Measurements from ENCODE around the gene ZDHHC9.

The ZDHHC9 gene

DNA sequence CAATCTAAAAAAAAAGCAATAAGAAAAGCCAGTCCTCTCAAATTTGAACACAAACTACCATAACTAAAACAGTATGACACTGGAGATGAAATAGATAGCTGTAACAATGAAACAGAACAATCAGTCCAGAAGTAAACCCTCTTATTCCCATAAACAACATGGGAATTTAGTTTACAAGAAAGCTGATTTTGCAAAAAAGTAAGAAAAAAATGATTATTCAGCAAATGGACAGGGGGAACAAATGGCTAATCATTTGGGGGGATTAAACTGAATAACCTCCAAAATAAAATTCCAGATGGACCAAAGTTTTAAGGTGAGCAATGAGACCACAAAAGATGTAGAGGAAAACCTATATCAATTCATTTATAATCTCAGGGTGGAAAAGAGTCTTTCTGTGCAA is 80.0 kb downstream of the ZDHHC9 start:
- no peak for DNase-seq (ENCODE audit: low spot score)

DNA sequence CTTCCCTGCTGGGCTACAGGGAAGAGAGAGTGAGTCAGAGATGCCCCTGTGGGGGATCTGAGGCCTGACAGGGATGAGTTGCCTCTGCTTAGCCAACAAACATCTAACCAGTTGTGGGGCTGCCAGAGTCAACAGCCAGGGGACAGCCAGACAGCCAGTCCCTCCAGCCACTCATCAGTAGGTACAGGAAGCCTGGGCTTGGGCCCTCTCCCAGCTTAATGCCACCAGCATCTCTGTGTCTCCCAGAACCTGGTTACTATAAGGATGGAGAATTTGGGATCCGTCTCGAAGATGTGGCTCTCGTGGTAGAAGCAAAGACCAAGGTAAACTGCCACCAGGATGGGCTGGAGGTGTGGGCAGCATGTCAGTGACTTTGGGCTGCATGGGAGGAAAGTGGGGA is 81.2 kb downstream of the ZDHHC9 start:
- no peak for DNase-seq (ENCODE audit: low spot score)

DNA sequence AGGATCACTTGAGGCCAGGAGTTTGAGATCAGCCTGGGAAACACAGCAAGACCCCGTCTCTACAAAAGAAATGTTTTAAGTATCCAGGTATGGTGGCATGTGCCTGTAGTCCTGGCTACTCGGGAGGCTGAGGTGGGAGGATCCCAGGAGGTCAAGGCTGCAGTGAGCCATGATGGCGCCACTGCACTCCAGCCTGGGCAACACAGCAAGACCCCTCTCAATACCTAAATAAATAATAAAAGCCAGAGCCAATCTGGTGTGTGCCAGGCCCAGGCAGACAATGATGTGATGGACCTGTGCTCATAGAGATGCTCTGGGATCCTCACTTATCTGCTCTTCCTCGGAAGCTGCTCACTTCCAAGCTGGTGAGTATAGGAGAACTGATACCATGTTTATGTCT is 82.1 kb downstream of the ZDHHC9 start:
- DNase-seq (ENCODE audit: low spot score), result no peak

DNA sequence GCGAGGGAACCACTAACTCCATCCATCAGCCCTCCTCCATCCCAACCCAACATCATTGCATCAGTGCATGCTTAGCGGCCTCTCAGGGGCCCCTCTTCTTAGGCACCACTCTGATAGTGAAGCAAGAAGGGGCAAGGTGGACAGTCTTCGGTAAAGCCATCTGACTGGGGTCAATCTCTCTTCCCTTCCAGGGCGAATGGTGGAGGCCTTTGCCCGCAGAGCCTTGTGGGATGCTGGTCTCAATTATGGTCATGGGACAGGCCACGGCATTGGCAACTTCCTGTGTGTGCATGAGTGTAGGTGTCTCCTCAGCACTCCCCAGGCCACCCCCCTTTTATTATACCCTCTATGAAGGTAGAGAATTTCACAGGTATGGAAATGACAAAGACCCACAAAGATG is 82.7 kb downstream of the ZDHHC9 start:
- DNase-seq (ENCODE audit: low spot score), result no peak

DNA sequence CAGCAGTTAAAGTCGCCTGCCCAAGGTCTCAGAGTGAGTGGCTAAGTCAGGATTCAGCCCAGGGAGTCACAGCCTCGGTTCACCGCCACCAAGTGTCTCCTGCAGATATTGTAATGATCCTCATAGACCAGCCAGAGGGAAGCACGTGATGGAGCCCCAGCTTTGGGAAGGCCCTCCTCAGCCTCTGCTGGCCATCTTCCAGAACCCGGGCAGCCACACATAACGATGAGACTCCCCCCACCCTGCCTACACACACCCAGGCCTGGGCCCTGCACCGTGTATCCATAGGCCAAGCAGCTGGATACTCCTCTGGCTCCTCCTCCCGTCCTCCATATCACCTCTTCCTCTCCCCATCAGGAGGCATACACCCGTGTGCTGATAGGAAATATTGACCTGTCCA is 83.5 kb downstream of the ZDHHC9 start:
- DNase-seq (ENCODE audit: low spot score), result no peak

DNA sequence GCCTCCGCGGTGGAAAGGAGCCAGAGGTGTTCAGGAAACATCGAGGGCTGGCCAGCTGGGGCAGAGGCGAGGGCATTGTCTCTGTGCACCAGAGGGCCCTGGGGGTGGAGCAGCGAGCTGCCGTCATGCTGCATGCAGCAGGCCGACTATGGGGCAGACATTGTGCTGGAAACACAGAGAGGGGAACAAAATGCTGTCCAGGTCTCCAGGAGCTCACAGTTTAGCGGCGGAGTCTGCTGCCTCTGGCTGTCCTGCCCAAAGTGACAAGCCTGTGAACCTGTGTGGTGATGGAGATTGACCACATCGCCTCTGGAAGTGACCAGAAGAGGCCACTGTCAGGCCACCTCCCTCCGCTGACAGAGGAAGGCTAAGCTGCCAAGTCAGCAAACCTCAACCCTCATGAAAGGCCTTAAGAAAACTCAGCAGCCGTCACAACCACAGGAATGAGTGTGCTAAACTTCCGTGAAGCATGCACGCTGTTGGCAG is 84.1 kb downstream of the ZDHHC9 start:
- no peak for DNase-seq (ENCODE audit: low spot score)

DNA sequence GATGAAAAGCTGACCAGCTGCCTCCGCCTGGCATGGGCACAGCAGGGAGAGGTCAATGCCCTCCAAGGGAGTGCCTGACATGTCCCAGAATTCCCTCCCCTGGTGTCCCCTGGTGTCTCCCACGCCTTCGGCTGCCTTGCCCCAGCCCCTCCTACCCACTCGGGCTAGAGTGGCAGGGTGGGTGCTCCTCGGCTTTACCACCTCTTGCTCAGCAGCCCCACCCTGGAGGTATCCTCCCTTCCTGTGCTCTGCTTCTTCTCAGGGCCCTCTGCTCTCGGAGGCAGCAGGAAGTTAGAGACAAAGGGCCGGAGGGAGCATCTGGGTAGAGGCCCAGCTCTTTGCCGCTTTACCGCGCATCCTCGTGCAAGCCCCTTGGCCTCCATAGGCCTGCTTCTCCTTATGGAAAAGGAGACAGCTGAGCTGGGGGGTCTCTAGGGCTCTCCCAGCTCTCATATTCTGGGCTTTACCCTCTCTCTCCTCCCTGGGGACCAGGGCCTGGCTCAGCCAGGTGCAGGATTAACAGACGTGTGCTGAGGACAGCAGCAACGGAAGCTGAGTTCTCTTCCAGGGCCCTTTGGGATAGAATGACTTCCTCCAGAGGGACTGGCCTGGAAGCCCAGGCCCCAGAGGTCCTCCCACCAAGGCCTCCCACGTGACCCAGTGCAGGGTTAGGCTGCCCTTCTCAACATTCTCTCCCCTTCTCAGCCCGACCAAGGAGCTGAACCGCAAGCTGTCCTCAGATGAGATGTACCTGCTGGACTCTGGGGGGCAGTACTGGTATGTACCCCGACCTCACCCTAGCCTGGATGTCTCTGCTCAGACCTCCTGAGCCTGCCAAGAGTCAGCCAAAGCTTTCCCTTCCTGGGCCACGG is 87.7 kb downstream of the ZDHHC9 start:
- DNase-seq (ENCODE audit: low spot score), result no peak

DNA sequence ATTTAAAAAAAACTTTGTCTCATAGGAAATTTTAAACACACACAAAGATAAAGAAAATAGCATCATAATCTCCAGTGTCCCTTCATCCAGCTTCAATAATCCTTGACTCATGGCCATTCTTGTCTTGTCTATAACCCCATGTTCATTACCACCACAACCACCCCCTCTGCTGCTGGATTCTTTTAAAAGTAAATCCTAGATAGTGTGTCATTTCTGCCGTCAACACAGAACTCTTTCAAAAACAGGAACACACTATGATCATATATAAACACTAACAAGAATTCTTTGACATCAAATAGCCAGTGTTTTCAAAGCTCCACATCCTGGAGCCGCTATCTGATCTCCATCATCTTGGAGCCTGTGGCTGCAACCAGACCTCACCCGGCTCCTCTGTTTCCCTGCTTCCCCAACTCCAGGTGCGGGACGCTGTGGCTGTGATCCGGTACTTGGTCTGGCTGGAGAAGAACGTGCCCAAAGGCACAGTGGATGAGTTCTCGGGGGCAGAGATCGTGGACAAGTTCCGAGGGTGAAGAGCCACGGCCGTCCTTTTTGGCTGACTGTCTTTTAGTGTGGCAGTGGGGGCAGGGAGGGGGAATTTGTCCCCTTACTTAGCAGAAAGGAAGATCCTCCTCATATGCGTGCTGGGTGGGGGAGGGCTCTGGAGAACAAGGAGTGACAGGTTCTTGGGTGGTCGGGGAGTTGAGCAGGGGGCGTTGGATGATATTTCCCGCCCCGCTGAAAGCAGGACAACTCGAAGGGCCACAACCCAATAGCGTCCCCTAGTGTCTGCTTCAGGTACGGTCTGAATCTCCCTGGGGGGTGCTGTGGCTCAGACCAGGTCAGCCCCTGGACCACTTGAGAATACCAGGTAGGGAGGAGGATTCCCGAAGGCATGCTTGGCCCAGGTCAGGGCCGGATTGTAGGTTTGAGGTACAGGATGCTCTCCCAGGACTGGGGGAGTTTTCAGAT is 89.3 kb downstream of the ZDHHC9 start:
- no peak for DNase-seq (ENCODE audit: low spot score)
